Stimulated activated CD4-positive, alpha-beta T cell treated with anti-CD3 and anti-CD28 coated beads, Interleukin-12 subunit alpha, Interleukin-12 subunit beta, amount 100 ng/mL, for 48 hours (primary cell): ENCODE results near the gene NAGA.
"Not testable (repeated sequence)": the region's sequence is repeated elsewhere in the genome, so short reads cannot be mapped to it uniquely, and the experiment has no call there.

Source experiments
- DNase-seq, 3 donors: peaks; one replicate each; pipeline ENCODE4 v3.0.0-alpha.2; 2020; ENCODE audit warnings: low read depth in 2 of 3, low spot score in 1 of 3

Gene NAGA

GRCh38 chr22:42076764-42077485 lies 6.3 kb upstream of the NAGA start:
- no peak for DNase-seq

GRCh38 chr22:42074846-42075676 lies 4.4 kb upstream of the NAGA start:
- DNase-seq, result no peak

GRCh38 chr22:42074132-42074811 lies 3.7 kb upstream of the NAGA start, which contains the start of gene PHETA2:
Gene PHETA2 (plus strand): TSS chr22:42074248. CDS start chr22:42077294, 3,046 bp downstream.
- peak in 2 of 3 donors; percentile 44 to 47 for DNase-seq

GRCh38 chr22:42073621-42074041 lies 3.0 kb upstream of the NAGA start:
- DNase-seq, result no peak

- no peak for DNase-seq
Measured at GRCh38 chr22:42072606-42073330, 2.2 kb upstream of the NAGA start.

GRCh38 chr22:42071508-42071907 lies 896 bp upstream of the NAGA start:
- DNase-seq, result not testable (repeated sequence)

GRCh38 chr22:42069801-42070516 lies 653 bp downstream of the NAGA start:
- no peak for DNase-seq

- DNase-seq, result no peak
Measured at GRCh38 chr22:42068291-42068690, 2.3 kb downstream of the NAGA start.

GRCh38 chr22:42067671-42068251 lies 2.9 kb downstream of the NAGA start:
- no peak for DNase-seq

GRCh38 chr22:42066937-42067336 lies 3.7 kb downstream of the NAGA start:
- DNase-seq, result no peak

- DNase-seq, result no peak
Measured at GRCh38 chr22:42066126-42066761, 4.4 kb downstream of the NAGA start.

- DNase-seq, result no peak
Measured at GRCh38 chr22:42065438-42066125, 5.0 kb downstream of the NAGA start.

- DNase-seq, result no peak
Measured at GRCh38 chr22:42064629-42065028, 6.0 kb downstream of the NAGA start.

- no peak for DNase-seq
Measured at GRCh38 chr22:42062506-42063170, 8.0 kb downstream of the NAGA start.

GRCh38 chr22:42061041-42061440 lies 9.6 kb downstream of the NAGA start:
- no peak for DNase-seq

GRCh38 chr22:42060489-42060888 lies 10.1 kb downstream of the NAGA start:
- DNase-seq, result no peak

GRCh38 chr22:42056757-42057511 lies 13.7 kb downstream of the NAGA start:
- DNase-seq, result no peak

- no peak for DNase-seq
Measured at GRCh38 chr22:42052765-42053164, 17.8 kb downstream of the NAGA start.
